ENCODE measurements around the gene ZNF205. TPM values are rescaled to one million over a fixed set of nuclear protein-coding genes. Genes with fewer than 3 reads are reported as not detected.
"Not testable (repeated sequence)": the region's sequence is repeated elsewhere in the genome, so short reads cannot be mapped to it uniquely, and the experiment has no call there.

ZNF205 gene
- total and polyA plus RNA-seq, 2 donors (not counting 1 experiment from before 2014, with no cell fraction given): not detected

DNA sequence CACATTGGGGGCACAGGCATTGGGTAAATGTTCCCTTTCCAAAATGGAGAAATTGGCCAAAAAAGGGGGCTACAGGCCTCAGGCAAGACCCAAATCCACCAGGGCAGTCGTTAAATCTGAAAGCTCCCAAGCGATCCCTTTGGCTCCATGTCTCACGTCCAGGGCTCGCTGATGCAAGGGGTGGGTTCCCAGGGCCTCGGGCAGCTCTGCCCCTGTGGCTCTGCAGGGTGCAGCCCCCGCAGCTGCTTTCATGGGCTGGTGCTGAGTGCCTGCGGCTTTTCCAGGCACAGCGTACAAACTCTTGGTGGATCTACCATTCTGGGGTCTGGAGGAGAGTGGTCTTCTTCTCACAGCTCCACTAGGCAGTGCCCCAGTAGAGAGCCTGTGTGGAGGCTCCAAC is 29.0 kb upstream of the ZNF205 start:
- POLR2A ChIA-PET; H3K27me3 ChIP-seq (replicated peaks in 1 of 4; ENCODE audit: control extremely low read depth in 1 of 4, control insufficient read depth in 3 of 4, insufficient read depth in 4 of 4, low read length in 3 of 4); H3K4me3 ChIP-seq (ENCODE audit: control extremely low read depth in 1 of 5, extremely low read depth in 1 of 5, insufficient read depth in 1 of 5, low read depth in 2 of 5, low read length in 4 of 5); H3K4me1 ChIP-seq (ENCODE audit: control insufficient read depth in 2 of 2, insufficient read depth in 2 of 2, low read length in 2 of 2); H3K9me3 Mint-ChIP-seq (ENCODE audit: insufficient read depth); H3K27me3 Mint-ChIP-seq; ATAC-seq (ENCODE audit: low read depth); H3K4me2 ChIP-seq (replicated peaks; ENCODE audit: low read depth, low read length, poor library complexity, severe bottlenecking); H3K9me3 ChIP-seq (ENCODE audit: control extremely low read depth in 1 of 3, control insufficient read depth in 2 of 3, insufficient read depth in 1 of 3, low read length in 2 of 3); H3K27ac ChIP-seq (ENCODE audit: low read length in 2 of 2); H4K20me1 ChIP-seq (ENCODE audit: control insufficient read depth, insufficient read depth, low read length, poor library complexity, severe bottlenecking); intact Hi-C loops (cut with micrococcal nuclease); H3K4me3 Mint-ChIP-seq; H3K4me1 Mint-ChIP-seq; H3K9ac ChIP-seq (ENCODE audit: low read length); H2AFZ ChIP-seq (ENCODE audit: insufficient read depth, low read depth, low read length, poor library complexity, severe bottlenecking); CTCF ChIA-PET; DNase-seq; H3K79me2 ChIP-seq (ENCODE audit: control insufficient read depth, insufficient read depth, low read length); H3K36me3 ChIP-seq (replicated peaks in 1 of 2; ENCODE audit: control extremely low read depth in 1 of 2, control insufficient read depth in 1 of 2, extremely low read depth in 1 of 2, insufficient read depth in 2 of 2, low read length in 1 of 2); H3K27ac Mint-ChIP-seq: not testable (repeated sequence)
- 96% methylated on average over 8 of the region's 8 CpGs for WGBS (ENCODE audit: insufficient coverage)

DNA sequence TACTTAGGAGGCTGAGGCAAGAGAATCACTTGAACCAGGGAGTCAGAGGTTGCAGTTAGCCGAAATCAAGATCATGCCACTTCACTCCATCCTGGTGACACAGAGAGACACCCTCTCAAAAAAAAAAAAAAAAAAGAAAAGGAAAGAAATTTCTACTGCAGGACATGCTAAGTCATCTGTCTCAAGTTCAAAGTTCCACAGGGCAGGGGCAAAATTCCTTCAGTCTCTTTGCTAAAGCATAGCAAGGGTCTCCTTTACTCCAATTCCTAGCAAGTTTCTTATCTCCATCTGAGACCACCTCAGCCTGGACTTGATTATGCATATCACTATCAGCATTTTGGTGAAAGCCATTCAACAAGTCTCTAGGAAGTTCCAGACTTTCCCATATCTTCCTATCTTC is 27.9 kb upstream of the ZNF205 start:
- Histone ChIP-seq H3K4me3 (ENCODE audit: control extremely low read depth in 1 of 5, extremely low read depth in 1 of 5, insufficient read depth in 1 of 5, low read depth in 2 of 5, low read length in 4 of 5) (no peak overlapping the region), H3K27ac (ENCODE audit: low read length in 2 of 2) (no peak overlapping the region), H3K27me3 (replicated peaks in 1 of 4; ENCODE audit: control extremely low read depth in 1 of 4, control insufficient read depth in 3 of 4, insufficient read depth in 4 of 4, low read length in 3 of 4) (peaks cover 0 to 8% (median 2%) of the 10 kb centered on the region in 4 experiments), H3K4me2 (replicated peaks; ENCODE audit: low read depth, low read length, poor library complexity, severe bottlenecking) (no peak overlapping the region), H3K9me3 (ENCODE audit: control extremely low read depth in 1 of 3, control insufficient read depth in 2 of 3, insufficient read depth in 1 of 3, low read length in 2 of 3) (no peaks in the 10 kb centered on the region), H3K4me1 (ENCODE audit: control insufficient read depth in 2 of 2, insufficient read depth in 2 of 2, low read length in 2 of 2) (no peaks in the 10 kb centered on the region), H3K79me2 (ENCODE audit: control insufficient read depth, insufficient read depth, low read length) (no peaks in the 10 kb centered on the region), H3K9ac (ENCODE audit: low read length) (no peak overlapping the region), H2AFZ (ENCODE audit: insufficient read depth, low read depth, low read length, poor library complexity, severe bottlenecking) (no peak overlapping the region), H3K36me3 (replicated peaks in 1 of 2; ENCODE audit: control extremely low read depth in 1 of 2, control insufficient read depth in 1 of 2, extremely low read depth in 1 of 2, insufficient read depth in 2 of 2, low read length in 1 of 2) (no peaks in the 10 kb centered on the region), H4K20me1 (ENCODE audit: control insufficient read depth, insufficient read depth, low read length, poor library complexity, severe bottlenecking) (no peaks in the 10 kb centered on the region)
- Mint-ChIP-seq H3K9me3 (ENCODE audit: insufficient read depth) (no peaks in the 10 kb centered on the region), H3K27ac (no peak overlapping the region), H3K4me3 (no peak overlapping the region), H3K27me3 (peaks cover 7% of the 10 kb centered on the region), H3K4me1 (peaks cover 4% of the 10 kb centered on the region)
- intact Hi-C loops (cut with micrococcal nuclease): no loop called here
- WGBS (ENCODE audit: insufficient coverage): no CpG with 5 or more reads among the region's 1 CpG
- ATAC-seq (ENCODE audit: low read depth) (no peak), DNase-seq (no peak)
- ChIA-PET CTCF (no interaction called here), POLR2A (interaction anchor here (0.7 kb wide), 1 partner anchor 231 kb away, joined by 9 read pairs; no protein-coding TSS in a partner anchor)
- no peak for TF ChIP-seq CTCF (IDR thresholded peaks at IDR 0.05)
- TF ChIP-seq EZH2 (IDR thresholded peaks at IDR 0.05; ENCODE audit: borderline replicate concordance, insufficient read depth, low read depth, low read length, poor library complexity, severe bottlenecking): no peak

Measured in B cell (primary cell).